ENCODE data around the gene AKR1C4.

The AKR1C4 gene

DNA sequence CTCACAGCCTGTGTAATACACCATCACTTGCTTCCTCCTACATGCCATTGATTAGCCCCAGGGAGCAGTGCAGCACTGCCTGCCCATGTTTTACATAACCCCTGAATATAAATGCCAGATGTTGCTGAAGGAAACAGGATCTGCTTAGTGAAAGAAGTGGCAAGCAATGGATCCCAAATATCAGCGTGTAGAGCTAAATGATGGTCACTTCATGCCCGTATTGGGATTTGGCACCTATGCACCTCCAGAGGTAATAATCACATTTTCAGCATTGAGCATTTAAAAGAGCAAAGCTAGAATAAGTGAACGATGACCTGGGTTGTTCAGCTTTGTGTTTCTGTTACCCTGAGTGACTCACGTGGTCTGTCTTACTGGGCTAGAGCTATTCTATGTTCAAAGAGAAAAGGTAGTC is at the start of gene AKR1C4:
AKR1C4 (plus strand) TSS at position 136 of the 412 bp plus-strand sequence; CDS start at position 167, 31 bp downstream.
- Histone ChIP-seq H3K27me3 (ENCODE audit: insufficient read depth, low read length) (no peaks in the 10 kb centered on the region), H2AFZ (ENCODE audit: low read length) (no peak within 1 kb of the TSS)

DNA sequence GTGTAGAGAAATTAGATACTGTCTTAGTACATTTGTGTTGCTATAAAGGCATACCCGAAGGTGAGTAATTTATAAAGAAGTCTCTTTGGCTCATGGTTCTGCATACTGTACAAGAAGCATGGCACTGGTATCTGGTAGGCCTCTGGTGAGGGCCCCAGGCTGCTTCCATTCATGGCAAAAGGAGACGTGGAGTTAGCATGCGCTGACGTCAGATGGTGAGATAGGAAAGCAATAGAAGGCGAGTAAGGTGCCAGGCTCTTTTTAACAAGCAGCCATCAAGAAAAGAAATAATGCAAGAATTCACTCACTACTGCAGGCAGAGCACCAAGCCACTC is 49.8 kb upstream of the AKR1C4 start:
- Histone ChIP-seq H3K4me1 (ENCODE audit: insufficient read depth, low read length, severe bottlenecking) (no peaks in the 10 kb centered on the region), H4K20me1 (ENCODE audit: insufficient read depth, low read length) (no peaks in the 10 kb centered on the region), H3K36me3 (ENCODE audit: insufficient read depth, low read length) (no peaks in the 10 kb centered on the region), H3K9ac (ENCODE audit: low read length) (no peak overlapping the region), H3K4me2 (ENCODE audit: low read length) (no peak overlapping the region), H3K9me3 (ENCODE audit: low read length) (no peaks in the 10 kb centered on the region; the same call in 1 of the 2 replicates), H3F3A (ENCODE audit: insufficient read depth, low read length) (no peaks in the 10 kb centered on the region), H3K27ac (ENCODE audit: low read depth, low read length, poor library complexity, severe bottlenecking) (no peak overlapping the region), H3K4me3 (ENCODE audit: low read depth, low read length, poor library complexity, severe bottlenecking) (no peak overlapping the region), H3K79me2 (ENCODE audit: insufficient read depth, low read length) (no peaks in the 10 kb centered on the region), H3K9me2 (ENCODE audit: low read depth, low read length) (no peaks in the 10 kb centered on the region), H3K27me3 (ENCODE audit: insufficient read depth, low read length) (no peaks in the 10 kb centered on the region), H2AFZ (ENCODE audit: low read length) (no peak overlapping the region)
- no peak for TF ChIP-seq EZH2 (IDR thresholded peaks at IDR 0.05; ENCODE audit: borderline replicate concordance, low read length)
- TF ChIP-seq, protein P1, sequence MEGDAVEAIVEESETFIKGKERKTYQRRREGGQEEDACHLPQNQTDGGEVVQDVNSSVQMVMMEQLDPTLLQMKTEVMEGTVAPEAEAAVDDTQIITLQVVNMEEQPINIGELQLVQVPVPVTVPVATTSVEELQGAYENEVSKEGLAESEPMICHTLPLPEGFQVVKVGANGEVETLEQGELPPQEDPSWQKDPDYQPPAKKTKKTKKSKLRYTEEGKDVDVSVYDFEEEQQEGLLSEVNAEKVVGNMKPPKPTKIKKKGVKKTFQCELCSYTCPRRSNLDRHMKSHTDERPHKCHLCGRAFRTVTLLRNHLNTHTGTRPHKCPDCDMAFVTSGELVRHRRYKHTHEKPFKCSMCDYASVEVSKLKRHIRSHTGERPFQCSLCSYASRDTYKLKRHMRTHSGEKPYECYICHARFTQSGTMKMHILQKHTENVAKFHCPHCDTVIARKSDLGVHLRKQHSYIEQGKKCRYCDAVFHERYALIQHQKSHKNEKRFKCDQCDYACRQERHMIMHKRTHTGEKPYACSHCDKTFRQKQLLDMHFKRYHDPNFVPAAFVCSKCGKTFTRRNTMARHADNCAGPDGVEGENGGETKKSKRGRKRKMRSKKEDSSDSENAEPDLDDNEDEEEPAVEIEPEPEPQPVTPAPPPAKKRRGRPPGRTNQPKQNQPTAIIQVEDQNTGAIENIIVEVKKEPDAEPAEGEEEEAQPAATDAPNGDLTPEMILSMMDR (IDR thresholded peaks at IDR 0.05; ENCODE audit: low read length) = no peak

More for the DNA sequence above, at the start of gene AKR1C4:
- Histone ChIP-seq H3K36me3 (ENCODE audit: insufficient read depth, low read length) (no peaks in the 10 kb centered on the region), H3K9me3 (ENCODE audit: low read length) (no peaks in the 10 kb centered on the region), H3K4me2 (ENCODE audit: low read length) (no peak within 1 kb of the TSS), H4K20me1 (ENCODE audit: insufficient read depth, low read length) (no peaks in the 10 kb centered on the region), H3K4me1 (ENCODE audit: insufficient read depth, low read length, severe bottlenecking) (no peaks in the 10 kb centered on the region), H3K27ac (ENCODE audit: low read depth, low read length, poor library complexity, severe bottlenecking) (no peak within 1 kb of the TSS), H3K4me3 (ENCODE audit: low read depth, low read length, poor library complexity, severe bottlenecking) (no peak within 1 kb of the TSS), H3K9me2 (ENCODE audit: low read depth, low read length) (no peaks in the 10 kb centered on the region), H3K79me2 (ENCODE audit: insufficient read depth, low read length) (no peaks in the 10 kb centered on the region), H3F3A (ENCODE audit: insufficient read depth, low read length) (no peaks in the 10 kb centered on the region), H3K9ac (ENCODE audit: low read length) (no peak within 1 kb of the TSS)
- no peak for TF ChIP-seq EZH2 (IDR thresholded peaks at IDR 0.05; ENCODE audit: borderline replicate concordance, low read length)
- TF ChIP-seq, protein P1 (IDR thresholded peaks at IDR 0.05; ENCODE audit: low read length) = no peak

DNA sequence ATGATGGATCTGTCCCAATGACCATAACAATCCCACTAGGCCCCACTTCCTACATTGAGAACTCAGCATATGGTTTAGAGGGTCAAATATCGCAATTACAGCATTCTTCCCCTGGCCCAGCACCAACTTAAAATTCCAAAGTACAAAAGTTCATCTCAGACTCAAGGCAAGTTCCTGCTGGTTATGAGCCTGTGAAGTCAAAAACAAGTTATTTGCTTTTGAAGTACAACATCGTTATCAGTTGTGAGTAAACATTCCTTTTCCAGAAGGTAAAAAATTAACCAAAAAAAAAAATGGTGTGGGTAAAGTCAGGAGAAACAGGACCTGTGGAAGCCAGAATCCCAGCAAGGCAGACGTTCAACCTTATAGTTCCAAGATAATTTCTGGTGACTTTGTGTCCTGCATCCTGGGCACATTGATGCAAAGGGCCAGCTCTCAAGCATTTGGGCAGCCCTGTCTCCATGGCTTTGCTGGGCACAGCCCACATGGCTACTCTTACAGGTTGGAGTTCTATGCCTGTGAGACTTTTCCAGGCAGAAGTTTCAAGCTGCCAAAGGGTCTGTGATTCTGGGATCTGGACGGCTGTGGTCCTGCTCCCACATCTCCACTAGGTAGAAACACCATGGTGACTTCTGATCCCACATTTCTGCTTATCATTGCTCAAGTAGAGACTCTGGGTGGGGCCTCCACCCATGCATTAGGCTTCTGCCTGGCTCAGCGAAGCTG is 49.2 kb upstream of the AKR1C4 start:
- TF ChIP-seq, protein P1 (IDR thresholded peaks at IDR 0.05; ENCODE audit: low read length) = no peak
- TF ChIP-seq EZH2 (IDR thresholded peaks at IDR 0.05; ENCODE audit: borderline replicate concordance, low read length) = no peak
- H3K27ac ChIP-seq (ENCODE audit: low read depth, low read length, poor library complexity, severe bottlenecking) = no peak overlapping the region
- H2AFZ ChIP-seq (ENCODE audit: low read length) = no peak overlapping the region
- no peaks in the 10 kb centered on the region; the same call in 1 of the 2 replicates for H3K9me3 ChIP-seq (ENCODE audit: low read length)
- no peaks in the 10 kb centered on the region for H3K27me3 ChIP-seq (ENCODE audit: insufficient read depth, low read length)
- no peaks in the 10 kb centered on the region for H3K4me1 ChIP-seq (ENCODE audit: insufficient read depth, low read length, severe bottlenecking)
- H3K9me2 ChIP-seq (ENCODE audit: low read depth, low read length) = no peaks in the 10 kb centered on the region
- no peaks in the 10 kb centered on the region for H4K20me1 ChIP-seq (ENCODE audit: insufficient read depth, low read length)
- no peaks in the 10 kb centered on the region for H3K79me2 ChIP-seq (ENCODE audit: insufficient read depth, low read length)
- H3K36me3 ChIP-seq (ENCODE audit: insufficient read depth, low read length) = no peaks in the 10 kb centered on the region
- no peak overlapping the region for H3K4me3 ChIP-seq (ENCODE audit: low read depth, low read length, poor library complexity, severe bottlenecking)
- H3K4me2 ChIP-seq (ENCODE audit: low read length) = no peak overlapping the region
- H3K9ac ChIP-seq (ENCODE audit: low read length) = no peak overlapping the region
- no peaks in the 10 kb centered on the region for H3F3A ChIP-seq (ENCODE audit: insufficient read depth, low read length)

Data from OCI-LY1 (cell line).